AG10803 (cell line): ENCODE data around the gene CTXN3.
"Not testable (repeated sequence)": the region's sequence is repeated elsewhere in the genome, so short reads cannot be mapped to it uniquely, and the experiment has no call there.

Source experiments
- DNase-seq: peaks from one replicate; pipeline ENCODE4 v3.0.0; 2010; ENCODE audit warnings: low read depth
- H3K4me3 ChIP-seq: 2 replicates; pipeline ENCODE4 v1.5.1; 2011; ENCODE audit warnings: mild to moderate bottlenecking, low read length, control low read depth
- CTCF ChIP-seq: conservative IDR thresholded peaks from 2 replicates; pipeline ENCODE4 v1.5.1; 2011; ENCODE audit warnings: mild to moderate bottlenecking, low read length, control low read depth, inconsistent platforms

Gene CTXN3

GRCh38 chr5:127666043-127666716, 17.3 kb downstream of the CTXN3 start:
- no peak for DNase-seq
- H3K4me3 ChIP-seq = no peak overlapping the region
- TF ChIP-seq CTCF = no peak

GRCh38 chr5:127667926-127668325, 19.0 kb downstream of the CTXN3 start:
- DNase-seq = no peak
- TF ChIP-seq CTCF = no peak
- H3K4me3 ChIP-seq = no peak overlapping the region

- no peak overlapping the region for H3K4me3 ChIP-seq
- TF ChIP-seq CTCF = no peak
Observed at GRCh38 chr5:127671218-127671617, 22.3 kb downstream of the CTXN3 start.

DNA sequence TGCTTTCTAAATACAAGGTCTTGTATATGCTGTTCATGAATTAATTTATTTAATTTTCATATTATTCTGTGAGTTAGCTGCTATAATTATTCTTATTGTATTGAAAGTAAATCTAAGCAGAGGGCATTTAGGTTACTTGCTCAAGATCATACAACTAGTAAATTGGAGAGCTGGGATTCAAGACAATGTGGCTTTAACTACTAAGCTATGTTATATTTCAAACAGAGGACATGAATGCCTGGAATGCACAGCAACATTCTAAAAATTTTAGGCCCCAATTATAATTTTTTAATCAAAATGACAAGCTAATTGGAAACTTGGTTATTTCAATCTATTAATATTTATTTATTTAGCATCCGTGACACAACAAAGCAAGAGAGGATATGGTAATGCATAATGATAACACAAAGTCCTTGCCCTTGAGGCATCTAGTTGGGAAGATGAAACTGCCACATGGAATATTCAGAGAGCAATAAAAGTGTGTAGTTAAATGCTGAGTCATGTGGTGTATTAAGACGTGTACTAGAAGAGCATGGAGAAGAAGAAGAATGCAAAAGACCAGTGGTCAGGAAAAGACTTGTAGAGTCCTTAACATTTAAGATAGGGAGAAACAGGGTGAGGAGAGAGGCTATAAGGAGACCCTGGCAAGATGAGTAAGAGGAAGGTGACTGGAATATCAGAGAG, 24.4 kb downstream of the CTXN3 start:
- TF ChIP-seq CTCF = no peak
- no peak for DNase-seq
- H3K4me3 ChIP-seq = no peak overlapping the region

More at GRCh38 chr5:127671218-127671617, 22.3 kb downstream of the CTXN3 start:
- DNase-seq = no peak

GRCh38 chr5:127676951-127677350, 28.1 kb downstream of the CTXN3 start:
- DNase-seq, H3K4me3 ChIP-seq: not testable (repeated sequence)

- not testable (repeated sequence) for H3K4me3 ChIP-seq, DNase-seq
Observed at GRCh38 chr5:127679691-127680330, 30.9 kb downstream of the CTXN3 start.

DNA sequence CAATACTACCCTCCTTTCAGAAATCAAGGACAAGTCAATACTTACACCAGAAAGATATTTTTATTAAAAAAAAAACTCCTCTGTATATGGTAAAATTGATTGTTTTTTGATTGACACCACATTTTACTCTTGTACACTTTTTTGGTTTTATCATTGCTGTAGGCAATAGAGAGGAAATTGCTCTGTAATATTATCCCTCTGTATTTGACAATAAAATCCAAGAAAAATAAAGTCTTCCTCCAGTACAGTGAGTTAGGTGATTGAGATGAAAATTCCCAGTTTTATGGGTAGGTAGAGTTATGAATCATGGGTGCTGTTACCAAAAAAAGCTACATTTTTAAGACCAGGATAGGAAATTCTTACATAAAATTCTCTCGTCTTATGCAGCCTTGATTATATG, 31.7 kb downstream of the CTXN3 start:
- H3K4me3 ChIP-seq = no peak overlapping the region
- TF ChIP-seq CTCF = no peak
- no peak for DNase-seq

DNA sequence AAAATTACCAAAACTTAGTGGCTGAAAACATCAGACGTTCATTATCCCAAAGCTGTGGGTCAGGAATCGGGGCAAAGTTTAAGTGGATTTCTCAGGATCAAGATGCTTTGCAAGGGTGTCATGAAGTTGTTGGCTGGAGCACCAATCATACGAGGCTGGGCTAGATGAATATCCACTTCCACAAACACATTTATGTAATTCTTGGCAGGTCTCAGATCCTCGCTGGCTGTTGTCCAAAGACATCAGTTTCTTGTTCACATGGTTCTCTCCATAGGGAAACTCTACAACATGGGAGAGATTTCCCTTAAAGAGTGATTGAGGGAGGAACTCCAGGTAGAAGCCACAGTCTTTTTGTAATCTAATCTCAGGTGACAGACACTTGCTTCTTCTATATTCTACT, 34.1 kb downstream of the CTXN3 start:
- TF ChIP-seq CTCF = no peak
- H3K4me3 ChIP-seq = no peak overlapping the region
- no peak for DNase-seq
